Measurements from ENCODE around the gene PRAF2. TPM values are rescaled to one million over a fixed set of nuclear protein-coding genes. Genes with fewer than 3 reads are reported as not detected.

PRAF2 gene
- total RNA-seq, 1 experiment from 2014 or later: 19.9 TPM

DNA sequence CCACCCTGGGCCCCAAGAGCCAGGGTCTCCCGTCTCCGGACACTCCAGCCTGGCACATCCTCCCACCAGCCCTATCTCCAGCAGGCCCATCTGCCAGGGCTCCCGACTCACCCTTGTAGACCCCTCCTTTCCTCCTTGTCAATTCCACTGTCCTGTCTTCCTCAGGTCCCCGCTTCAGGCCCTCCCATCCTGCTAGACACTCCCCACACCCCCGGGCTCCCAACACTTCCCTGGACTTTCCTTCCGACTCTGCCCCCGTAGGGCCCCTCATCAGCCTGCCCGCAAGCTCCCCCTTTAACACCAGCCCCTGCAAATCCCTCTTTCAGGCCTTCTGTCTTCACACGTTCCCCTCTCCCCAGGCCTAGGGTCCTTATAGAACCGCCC, 1.1 kb downstream of the PRAF2 start:
- no peak for DNase-seq (ENCODE audit: low read depth)

DNA sequence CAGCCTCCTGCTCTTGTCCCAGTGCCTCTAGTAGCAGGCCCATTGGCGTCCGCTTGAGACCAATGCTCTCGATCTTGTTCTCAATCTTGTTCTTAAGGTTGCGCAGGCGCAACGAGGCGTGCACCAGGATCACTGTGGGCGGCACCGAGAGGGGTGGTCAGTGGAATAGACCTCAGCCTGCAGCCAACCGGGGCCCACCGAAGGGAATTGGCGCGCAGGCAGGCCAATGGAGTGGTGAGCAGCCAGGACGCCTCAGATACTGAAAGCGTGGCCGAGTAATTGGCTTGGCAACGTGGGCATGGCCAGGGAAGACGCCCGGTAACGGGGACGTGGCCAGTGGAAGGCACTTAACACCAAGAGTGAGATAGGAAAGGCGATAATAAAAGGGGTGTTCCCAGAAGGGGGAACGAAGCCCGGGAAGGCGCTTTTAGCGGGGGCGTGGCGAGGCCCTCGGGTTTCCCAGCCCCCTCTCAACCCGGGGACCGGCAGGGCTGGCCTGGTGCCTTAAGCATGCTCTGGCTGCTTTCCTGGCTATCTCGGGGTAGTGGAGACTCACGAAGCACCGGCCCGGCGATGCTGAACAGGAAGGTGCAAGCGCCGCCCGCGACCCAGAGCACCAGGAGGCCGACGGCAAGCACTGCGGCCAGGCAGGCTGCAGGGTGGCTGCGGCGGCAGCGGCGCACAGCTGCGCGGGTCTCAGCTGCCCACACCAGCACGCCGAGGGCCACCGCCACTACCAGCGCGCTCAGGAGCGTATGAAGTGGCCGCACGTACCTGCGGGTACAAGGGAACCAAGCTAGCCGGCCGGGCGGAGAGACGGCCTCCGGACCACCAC, 1.7 kb downstream of the PRAF2 start:
- no peak for DNase-seq (ENCODE audit: low read depth)

DNA sequence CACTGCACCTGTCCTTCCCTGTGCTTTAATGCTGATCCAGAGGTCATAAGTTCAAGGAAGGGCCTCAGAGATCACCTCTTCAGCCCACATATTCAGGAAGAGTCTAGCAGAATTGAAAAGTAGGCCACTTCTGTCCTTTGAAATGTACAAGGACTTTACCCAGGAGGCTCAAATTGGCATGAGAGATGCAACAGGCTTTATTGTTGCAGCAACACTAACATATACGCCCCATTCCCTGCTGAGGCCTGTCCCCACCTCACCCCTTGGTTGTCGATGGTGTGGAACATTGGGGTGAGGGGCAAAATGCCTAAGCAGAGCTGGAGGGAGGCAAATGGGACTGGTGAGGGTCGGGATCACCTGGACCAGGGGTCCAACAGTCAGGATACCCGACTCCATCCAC, 2.8 kb downstream of the PRAF2 start:
- DNase-seq (ENCODE audit: low read depth): no peak

DNA sequence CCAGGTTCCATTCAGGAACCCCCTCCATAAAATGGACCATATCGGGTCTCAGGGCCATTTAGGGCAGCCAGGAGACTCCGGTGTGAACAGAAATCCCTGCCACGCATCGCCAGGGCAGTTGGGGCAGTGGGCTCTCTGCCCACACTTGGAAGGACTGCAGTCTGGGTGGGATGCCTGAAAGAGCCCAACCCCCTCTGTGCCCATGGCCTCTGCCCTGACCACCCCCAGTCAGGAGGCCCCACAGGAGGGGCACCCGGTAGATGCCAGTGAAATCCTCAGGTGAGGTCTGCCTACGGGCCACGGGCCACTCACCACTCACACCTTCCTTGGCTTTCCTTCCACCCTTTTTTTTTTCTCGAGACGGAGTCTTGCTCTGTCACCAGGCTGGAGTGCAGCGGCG, 4.8 kb downstream of the PRAF2 start:
- DNase-seq (ENCODE audit: low read depth): no peak

DNA sequence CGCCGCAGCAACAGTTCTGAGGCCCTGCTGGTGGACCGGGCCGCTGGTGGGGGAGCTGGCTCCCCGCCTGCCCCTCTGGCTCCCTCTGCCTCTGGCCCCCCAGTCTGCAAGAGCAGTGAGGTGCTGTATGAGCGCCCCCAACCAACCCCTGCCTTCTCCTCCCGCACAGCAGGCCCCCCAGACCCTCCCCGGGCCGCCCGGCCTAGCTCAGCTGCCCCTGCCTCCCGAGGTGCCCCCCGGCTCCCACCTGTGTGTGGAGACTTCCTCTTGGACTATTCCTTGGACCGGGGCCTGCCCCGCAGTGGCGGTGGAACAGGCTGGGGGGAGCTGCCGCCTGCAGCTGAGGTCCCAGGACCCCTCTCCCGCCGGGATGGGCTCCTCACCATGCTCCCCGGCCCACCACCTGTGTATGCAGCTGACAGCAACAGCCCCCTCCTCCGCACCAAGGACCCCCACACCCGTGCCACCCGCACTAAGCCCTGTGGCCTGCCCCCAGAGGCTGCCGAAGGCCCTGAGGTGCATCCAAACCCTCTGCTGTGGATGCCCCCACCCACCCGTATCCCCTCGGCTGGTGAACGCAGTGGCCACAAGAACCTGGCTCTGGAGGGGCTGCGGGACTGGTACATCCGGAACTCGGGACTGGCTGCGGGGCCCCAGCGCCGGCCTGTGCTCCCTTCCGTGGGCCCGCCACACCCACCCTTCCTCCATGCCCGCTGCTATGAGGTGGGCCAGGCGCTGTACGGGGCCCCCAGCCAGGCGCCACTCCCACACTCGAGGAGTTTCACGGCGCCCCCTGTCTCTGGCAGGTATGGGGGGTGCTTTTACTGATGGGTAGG, 6.3 kb downstream of the PRAF2 start:
- DNase-seq (ENCODE audit: low read depth): no peak

DNA sequence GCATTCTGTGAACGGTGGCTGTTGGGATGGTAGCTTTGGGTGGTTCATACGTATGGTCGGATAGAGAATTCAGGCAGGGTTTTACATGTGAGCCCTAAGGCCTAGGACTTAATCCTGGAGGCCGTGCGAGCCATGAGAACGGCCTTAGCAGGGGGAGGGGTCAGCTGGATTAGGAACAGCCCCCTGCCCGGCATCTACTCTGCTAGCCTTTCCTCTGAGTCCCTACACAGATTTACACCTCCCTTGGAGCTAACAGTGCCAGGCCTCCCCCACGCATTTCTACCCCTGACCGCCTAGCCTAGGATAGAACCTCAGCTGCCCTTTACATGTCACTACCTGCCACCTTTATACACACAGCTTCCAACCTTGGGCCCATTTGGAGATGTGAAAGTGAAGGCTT, 7.1 kb downstream of the PRAF2 start:
- no peak for DNase-seq (ENCODE audit: low read depth)

DNA sequence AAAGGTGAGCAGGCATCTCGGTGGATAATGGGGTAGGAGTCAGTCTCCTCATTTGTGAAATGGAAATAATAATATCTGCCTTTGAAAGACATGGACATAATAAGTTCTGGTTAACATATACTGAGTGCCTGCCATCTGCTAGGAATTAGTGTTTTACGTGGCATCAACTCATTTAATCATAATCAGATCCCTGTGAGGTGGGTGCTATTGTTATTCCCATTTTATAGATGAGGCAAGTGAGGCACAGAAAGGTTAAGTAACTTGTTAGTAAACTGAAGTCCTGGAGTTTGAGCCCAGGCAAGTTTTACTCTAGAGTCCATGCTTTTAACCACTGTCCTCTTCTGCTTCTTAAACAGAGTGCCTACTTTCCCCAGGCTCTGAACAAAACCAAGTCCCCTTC, 7.5 kb downstream of the PRAF2 start:
- DNase-seq (ENCODE audit: low read depth): no peak

DNA sequence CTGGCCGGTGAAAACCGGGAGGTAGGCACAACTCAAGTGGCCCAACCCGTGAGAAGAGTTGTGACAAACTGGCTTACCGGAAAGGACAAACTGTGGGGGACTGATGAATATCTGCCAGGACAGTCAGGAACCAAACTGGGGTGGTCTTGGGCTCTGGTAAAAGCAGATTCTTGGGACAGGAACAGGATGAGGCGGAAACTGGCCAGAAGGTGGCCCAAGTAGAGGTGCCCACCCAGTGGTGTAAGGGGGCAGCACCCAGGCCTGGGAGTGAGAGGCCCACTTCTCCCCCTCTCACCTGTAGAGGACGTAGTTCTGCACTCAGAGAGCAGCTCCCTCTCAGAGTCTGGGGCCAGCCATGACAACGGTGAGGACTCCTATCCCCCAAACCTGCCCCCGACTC, 9.1 kb downstream of the PRAF2 start:
- no peak for DNase-seq (ENCODE audit: low read depth)

DNA sequence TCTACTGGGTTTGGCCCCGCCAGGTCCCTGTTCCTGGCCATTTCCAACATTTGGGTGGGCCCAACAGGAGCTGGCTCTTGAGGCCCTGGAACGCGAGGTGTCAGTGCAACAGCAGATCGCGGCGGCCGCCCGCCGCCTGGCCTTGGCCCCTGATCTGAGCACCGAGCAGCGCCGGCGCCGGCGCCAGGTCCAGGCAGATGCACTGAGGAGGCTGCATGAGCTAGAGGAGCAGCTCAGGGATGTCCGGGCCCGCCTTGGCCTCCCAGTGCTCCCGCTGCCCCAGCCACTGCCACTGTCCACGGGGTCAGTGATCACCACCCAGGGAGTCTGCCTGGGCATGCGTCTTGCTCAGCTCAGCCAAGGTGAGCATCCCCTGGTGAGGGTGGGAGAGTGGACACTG, 9.5 kb downstream of the PRAF2 start:
- no peak for DNase-seq (ENCODE audit: low read depth)

DNA sequence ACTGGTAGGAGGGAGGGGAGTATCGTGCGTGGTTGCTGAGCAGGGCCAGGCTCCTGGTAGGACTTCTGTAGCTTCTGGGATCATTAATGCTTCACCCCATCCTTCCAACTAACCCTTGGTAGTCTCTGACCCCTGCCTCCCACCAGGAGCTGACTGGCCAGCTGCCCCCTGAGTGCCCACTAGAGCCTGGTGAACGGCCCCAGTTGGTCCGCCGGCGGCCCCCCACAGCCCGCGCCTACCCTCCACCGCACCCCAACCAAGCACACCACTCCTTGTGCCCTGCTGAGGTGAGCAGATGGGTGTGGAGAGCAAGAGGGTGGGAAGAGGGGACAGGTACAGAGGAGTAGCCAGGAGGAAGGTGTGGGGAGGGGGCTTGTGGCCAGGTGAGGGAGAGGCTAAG, 10.1 kb downstream of the PRAF2 start:
- no peak for DNase-seq (ENCODE audit: low read depth)

DNA sequence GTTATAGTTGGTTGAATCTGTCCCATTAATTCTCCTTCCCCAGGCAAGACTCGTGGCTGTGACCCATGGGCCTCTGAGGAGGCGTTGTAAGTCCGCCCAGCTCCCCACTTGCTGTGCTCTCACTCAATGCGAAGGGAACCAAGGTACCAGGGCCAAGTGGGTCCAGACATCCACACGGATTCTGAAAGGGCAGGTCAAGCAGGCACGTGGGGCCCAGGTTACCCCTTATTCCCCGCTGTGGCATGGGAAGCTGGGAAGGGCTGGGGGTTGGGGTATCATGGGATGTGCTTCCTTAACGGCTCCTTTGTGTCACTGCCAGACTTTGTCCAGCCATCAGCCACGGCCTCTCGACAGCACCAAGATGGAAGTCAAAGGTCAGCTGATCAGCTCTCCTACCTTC, 11.9 kb downstream of the PRAF2 start:
- no peak for DNase-seq (ENCODE audit: low read depth)

DNA sequence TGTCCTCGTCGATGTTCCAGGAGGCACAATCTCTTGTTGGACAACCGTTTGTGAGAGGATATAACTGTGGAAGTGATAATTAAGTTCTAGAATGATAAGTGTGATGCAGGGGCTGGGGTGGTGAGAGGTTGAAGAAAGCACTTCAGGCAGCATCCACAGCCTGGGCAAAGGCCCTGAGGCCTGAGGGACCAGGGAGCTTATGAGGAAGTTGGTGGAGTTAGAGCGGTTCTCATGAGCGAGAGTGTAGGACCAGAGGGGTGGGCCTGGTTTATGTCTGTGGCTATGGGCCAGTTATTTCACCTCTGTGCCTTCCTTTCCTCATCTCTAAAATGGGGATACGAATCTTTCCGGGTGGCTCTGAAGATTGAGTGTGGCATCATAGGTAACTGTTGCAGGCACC, 12.3 kb downstream of the PRAF2 start:
- no peak for DNase-seq (ENCODE audit: low read depth)

DNA sequence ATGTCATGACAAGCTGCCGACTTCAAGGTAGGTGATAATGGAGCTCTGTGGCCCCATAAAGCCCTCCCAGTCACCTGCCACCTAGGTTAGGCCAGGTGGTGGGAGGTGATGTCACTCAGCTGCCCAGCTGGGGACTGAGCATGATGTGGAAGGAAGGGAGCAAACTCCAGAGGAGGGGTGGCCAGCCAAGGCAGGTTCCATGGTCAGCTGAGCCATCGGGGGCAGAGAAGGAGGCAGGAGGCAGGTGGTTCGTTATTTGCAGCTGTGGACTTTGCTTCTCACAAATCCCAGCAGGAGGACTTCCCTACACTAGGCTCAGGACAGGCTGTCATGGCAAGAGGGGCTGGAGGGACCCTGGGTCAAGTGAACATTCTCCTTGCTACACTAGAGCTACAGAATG, 12.9 kb downstream of the PRAF2 start:
- DNase-seq (ENCODE audit: low read depth): no peak

DNA sequence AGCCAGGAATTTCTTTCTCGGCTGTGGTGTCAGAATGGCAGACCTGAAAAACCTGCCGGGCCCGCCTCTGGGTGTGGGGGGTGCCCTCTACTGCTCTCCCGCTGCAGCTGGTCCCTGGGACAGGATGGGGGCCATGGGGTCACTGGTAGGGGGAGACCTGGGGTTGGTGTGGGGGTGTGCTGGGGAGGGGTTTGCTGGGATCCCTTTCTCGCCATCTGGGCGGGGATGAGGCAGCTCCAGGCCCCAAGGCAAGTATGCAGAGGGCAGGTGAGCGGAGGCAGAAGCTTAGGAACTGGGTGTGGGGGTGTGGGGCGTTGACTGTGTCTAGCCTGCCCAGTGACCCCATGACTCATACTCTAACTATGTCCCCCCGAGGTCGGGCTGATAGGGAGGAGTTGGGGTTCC, 14.1 kb downstream of the PRAF2 start:
- no peak for DNase-seq (ENCODE audit: low read depth)

DNA sequence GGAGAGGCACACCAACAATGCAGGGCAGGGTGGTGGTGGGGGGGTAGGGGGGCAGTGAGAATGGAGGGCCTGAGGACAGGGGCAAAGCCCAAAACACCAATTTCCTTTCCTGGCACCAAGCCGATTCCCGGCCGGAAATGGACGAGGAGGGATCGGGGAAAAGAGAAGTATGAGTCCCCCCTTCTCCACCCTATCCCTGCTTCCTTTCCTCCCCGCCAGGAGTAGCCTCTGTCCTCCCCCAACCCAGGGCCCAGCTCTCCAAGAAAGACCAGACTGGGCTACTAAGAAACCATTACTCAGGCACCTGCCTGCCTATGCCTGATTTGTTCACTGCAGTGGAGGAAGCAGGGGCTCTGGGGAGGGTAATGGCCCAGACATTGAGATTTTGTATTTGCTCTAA, 14.6 kb downstream of the PRAF2 start:
- DNase-seq (ENCODE audit: low read depth): no peak

DNA sequence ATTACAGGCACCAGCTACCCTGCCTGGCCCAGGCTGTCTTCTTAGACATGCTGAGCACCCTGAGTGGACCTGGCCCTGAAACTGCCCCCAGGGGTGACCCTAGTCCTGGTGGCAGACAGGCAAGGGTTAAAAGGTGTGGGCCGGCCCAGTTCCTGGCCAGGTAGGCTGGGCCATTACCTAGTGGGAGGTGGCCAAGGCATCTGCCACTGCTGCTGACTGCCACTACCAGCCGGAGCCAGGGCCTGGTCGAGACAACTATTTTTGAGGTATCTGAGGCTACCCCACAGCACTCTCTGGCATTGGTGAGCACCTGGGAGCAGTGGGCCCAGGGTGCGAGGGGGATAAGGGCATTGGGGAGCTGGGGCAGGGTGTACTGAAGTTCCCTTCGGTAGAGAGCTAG, 15.0 kb downstream of the PRAF2 start, which contains the start of gene CCDC120:
Gene CCDC120, plus strand, starts transcription at position 206 of the 400 bp plus-strand sequence. CDS start 3,043 bp downstream, outside the sequence.
- DNase-seq (ENCODE audit: low read depth): no peak

DNA sequence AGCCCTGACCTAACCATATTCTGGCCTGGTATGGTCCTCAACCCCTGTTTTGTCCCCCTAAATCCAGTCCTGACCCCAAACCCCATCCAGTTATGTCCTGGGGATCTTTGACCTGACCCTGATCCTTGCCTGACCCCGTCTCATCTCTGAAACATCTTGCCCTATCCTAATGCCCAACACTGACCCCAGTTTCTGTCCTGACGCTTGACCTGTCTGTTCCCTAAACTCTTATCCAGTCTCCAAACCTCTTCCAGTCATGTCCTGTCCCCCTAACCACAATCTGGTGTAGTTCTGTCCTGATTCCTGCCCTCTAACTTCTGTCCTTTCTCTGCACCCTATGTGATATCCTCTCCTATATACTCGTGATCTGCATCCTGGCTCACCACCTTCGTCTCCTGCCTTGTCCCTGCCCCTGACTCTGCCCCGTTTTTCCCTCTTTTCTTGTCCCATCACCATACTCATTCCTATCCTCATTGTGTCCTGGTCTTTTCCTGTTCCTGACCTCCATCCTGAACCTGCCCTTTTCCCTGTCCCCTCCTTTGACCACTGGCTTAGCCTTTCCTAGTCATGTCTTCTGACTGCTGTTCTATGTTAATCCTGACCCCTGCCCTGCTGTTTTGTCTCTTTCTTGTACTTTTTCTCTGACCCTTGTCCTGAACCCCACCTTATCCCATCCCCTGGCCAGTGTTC, 19.6 kb downstream of the PRAF2 start:
- no peak for DNase-seq (ENCODE audit: low read depth)

DNA sequence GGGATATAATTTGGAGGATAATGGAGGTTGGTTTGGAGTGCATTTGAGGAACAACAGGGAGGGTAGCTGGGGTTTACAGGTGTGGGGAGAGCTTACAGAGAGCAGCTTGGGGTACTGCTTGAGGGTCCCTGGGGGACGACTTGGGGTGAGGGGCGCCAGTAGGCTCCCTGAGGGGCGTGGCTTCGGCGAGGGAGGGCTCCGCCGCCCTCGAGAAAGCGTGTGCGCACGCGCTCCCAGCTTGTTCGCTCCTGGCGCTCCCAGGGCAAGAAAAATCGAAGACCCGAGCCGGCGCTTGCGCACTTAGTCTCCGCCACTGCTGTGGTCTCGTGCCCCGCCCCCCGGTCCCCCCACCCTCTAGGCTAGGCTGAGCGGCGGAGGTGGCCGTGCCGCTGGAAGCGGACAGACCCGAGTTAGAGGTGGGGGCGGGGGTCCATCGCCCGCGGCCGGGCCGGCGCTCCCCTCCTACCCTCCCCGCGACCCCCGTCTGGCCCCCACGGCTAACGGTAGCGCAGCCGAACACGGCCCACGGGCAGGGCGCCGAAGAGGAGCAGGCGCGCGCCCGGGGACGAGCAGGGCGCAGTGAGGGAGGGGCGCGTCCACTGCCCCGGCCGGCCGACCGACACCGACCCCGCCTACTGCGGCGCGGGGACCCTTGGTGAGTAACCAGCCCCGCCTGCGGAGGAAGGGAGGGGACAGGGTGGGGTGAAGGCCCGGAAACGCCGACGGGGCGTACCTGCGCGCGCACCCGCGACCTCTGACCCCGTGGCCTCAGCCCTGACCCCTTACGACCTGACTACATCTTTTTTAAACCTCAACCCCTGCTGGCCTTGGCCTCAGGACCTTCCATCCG, 20.4 kb downstream of the PRAF2 start:
- peak; percentile 59 for DNase-seq (ENCODE audit: low read depth)

DNA sequence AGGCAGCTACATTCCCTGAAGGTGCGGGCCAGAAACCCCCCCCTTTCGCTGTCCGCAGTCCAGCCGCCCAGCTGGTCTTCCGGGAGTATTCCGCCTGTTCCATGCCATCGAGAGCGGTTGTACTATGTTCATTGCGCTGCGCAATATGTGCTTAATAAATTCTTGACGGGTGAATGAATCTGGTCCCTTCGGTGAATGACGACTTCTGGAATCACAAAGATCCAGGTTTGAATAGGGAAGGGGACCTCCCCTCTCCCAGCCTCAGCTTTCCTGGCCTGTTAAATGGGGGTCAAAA, 29.9 kb downstream of the PRAF2 start:
- no peak for DNase-seq (ENCODE audit: low read depth)

DNA sequence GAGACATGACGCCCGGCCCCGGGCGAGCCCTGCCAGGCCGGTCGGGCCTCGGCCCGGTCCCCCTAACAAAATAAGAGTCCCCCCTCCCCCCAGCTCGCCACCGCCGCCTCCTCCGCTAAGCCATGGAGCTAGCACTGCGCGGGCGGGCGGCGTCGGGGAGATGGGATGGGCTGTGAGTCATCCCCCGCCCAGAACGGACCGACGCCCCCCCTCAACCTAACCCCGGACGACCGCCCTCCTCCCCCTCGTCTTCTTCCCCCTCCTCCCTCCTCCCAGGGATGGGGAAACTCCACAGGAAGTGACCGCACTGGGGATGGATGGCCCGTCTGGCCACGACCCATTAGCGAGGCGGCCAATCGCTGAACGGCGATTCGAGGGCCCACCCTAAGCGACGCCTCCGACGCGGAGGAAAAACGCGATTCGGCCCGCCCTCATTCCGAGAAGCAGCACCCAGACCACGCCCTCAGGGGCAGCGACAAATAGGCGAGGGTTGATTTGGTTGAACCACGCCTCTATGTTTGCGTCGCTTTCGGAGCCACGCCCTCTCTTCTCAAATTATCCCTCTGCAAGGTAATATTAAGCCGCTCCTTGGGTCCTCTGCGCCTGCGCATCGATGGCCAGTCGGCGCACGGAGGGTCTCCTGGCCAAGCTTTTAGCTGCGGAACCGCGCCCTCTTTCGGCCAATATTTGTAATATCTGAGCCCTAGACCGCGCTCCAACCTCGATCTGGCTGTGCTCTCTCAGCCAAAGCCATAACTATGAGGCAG, 30.4 kb downstream of the PRAF2 start, which contains the start of gene TFE3:
Gene TFE3, minus strand, starts transcription at position 138 of the 767 bp plus-strand sequence. Its CDS starts 131 bp downstream, at position 7.
- DNase-seq (ENCODE audit: low read depth): peak; percentile 99

Data from RPMI7951 (cell line).